SK-N-SH treated with all-trans-retinoic acid at 6 μM for 48 hours (cell line): ENCODE measurements around the gene DGCR6.

ENCODE experiments used
- ARNTL ChIP-seq: fragments of 450-650 bp; formaldehyde crosslinking; IDR thresholded peaks from 2 replicates; pipeline ENCODE4 v1.5.0; 2020; ENCODE audit warnings: low read depth, mild to moderate bottlenecking, moderate library complexity, borderline replicate concordance
- CREB5 ChIP-seq: fragments of 250-450 bp; sonication (Bioruptor Pico); IDR thresholded peaks from 2 replicates; pipeline ENCODE4 v1.5.1; 2020; ENCODE audit warnings: low read depth, mild to moderate bottlenecking, moderate library complexity
- CSRNP3 ChIP-seq: fragments of 250-450 bp; sonication (Bioruptor Pico); IDR thresholded peaks from 2 replicates; pipeline ENCODE4 v1.5.1; 2021; ENCODE audit warnings: mild to moderate bottlenecking, moderate library complexity
- ISL1 ChIP-seq: fragments of 250-450 bp; sonication (Bioruptor Pico); IDR thresholded peaks from 2 replicates; pipeline ENCODE4 v2.1.2; 2022; ENCODE audit warnings: mild to moderate bottlenecking, moderate library complexity
- ZFP3 ChIP-seq: fragments of 250-450 bp; sonication (Bioruptor Pico); IDR thresholded peaks from 2 replicates; pipeline ENCODE4 v1.5.0; 2020; ENCODE audit warnings: mild to moderate bottlenecking, moderate library complexity
- ZFP30 ChIP-seq: fragments of 450-650 bp; formaldehyde crosslinking; IDR thresholded peaks from 2 replicates; pipeline ENCODE4 v1.5.0; 2022; ENCODE audit warnings: mild to moderate bottlenecking, moderate library complexity
- TF ChIP-seq, protein P1 (sequence below): fragments of 250-450 bp; sonication (Bioruptor Pico); IDR thresholded peaks from 2 replicates; pipeline ENCODE4 v1.5.0; 2020; ENCODE audit warnings: mild to moderate bottlenecking, moderate library complexity
- TF ChIP-seq, protein P2 (sequence below): fragments of 250-450 bp; sonication (Bioruptor Pico); IDR thresholded peaks from 2 replicates; pipeline ENCODE4 v1.8.0; 2020; ENCODE audit warnings: mild to moderate bottlenecking, moderate library complexity, borderline replicate concordance
- TF ChIP-seq, protein P3 (sequence below): fragments of 250-450 bp; sonication (Bioruptor Pico); IDR thresholded peaks from 2 replicates; pipeline ENCODE4 v1.8.0; 2021; ENCODE audit warnings: low read depth, mild to moderate bottlenecking, moderate library complexity, borderline replicate concordance

GRCh38 chr22:18947905-18948304, 41.8 kb downstream of the DGCR6 start:
- TF ChIP-seq, protein P1, sequence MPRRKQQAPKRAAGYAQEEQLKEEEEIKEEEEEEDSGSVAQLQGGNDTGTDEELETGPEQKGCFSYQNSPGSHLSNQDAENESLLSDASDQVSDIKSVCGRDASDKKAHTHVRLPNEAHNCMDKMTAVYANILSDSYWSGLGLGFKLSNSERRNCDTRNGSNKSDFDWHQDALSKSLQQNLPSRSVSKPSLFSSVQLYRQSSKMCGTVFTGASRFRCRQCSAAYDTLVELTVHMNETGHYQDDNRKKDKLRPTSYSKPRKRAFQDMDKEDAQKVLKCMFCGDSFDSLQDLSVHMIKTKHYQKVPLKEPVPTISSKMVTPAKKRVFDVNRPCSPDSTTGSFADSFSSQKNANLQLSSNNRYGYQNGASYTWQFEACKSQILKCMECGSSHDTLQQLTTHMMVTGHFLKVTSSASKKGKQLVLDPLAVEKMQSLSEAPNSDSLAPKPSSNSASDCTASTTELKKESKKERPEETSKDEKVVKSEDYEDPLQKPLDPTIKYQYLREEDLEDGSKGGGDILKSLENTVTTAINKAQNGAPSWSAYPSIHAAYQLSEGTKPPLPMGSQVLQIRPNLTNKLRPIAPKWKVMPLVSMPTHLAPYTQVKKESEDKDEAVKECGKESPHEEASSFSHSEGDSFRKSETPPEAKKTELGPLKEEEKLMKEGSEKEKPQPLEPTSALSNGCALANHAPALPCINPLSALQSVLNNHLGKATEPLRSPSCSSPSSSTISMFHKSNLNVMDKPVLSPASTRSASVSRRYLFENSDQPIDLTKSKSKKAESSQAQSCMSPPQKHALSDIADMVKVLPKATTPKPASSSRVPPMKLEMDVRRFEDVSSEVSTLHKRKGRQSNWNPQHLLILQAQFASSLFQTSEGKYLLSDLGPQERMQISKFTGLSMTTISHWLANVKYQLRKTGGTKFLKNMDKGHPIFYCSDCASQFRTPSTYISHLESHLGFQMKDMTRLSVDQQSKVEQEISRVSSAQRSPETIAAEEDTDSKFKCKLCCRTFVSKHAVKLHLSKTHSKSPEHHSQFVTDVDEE (CRISPR knock-in tag): no peak
- no peak for TF ChIP-seq CSRNP3 (CRISPR knock-in tag)
- TF ChIP-seq, protein P2, sequence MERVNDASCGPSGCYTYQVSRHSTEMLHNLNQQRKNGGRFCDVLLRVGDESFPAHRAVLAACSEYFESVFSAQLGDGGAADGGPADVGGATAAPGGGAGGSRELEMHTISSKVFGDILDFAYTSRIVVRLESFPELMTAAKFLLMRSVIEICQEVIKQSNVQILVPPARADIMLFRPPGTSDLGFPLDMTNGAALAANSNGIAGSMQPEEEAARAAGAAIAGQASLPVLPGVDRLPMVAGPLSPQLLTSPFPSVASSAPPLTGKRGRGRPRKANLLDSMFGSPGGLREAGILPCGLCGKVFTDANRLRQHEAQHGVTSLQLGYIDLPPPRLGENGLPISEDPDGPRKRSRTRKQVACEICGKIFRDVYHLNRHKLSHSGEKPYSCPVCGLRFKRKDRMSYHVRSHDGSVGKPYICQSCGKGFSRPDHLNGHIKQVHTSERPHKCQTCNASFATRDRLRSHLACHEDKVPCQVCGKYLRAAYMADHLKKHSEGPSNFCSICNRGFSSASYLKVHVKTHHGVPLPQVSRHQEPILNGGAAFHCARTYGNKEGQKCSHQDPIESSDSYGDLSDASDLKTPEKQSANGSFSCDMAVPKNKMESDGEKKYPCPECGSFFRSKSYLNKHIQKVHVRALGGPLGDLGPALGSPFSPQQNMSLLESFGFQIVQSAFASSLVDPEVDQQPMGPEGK (CRISPR knock-in tag): no peak
- TF ChIP-seq ZFP30 (CRISPR knock-in tag): no peak
- no peak for TF ChIP-seq ARNTL (CRISPR knock-in tag)
- no peak for TF ChIP-seq CREB5
- no peak for TF ChIP-seq ZFP3
- TF ChIP-seq, protein P3, sequence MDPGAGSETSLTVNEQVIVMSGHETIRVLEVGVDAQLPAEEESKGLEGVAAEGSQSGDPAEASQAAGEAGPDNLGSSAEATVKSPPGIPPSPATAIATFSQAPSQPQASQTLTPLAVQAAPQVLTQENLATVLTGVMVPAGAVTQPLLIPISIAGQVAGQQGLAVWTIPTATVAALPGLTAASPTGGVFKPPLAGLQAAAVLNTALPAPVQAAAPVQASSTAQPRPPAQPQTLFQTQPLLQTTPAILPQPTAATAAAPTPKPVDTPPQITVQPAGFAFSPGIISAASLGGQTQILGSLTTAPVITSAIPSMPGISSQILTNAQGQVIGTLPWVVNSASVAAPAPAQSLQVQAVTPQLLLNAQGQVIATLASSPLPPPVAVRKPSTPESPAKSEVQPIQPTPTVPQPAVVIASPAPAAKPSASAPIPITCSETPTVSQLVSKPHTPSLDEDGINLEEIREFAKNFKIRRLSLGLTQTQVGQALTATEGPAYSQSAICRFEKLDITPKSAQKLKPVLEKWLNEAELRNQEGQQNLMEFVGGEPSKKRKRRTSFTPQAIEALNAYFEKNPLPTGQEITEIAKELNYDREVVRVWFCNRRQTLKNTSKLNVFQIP (CRISPR knock-in tag): no peak
- TF ChIP-seq ISL1 (CRISPR knock-in tag): no peak
